Naive thymus-derived CD8-positive, alpha-beta T cell (primary cell): ENCODE measurements around the gene NUTF2. TPM values are rescaled to one million over a fixed set of nuclear protein-coding genes. Genes with fewer than 3 reads are reported as not detected.
"Not testable (repeated sequence)": the region's sequence is repeated elsewhere in the genome, so short reads cannot be mapped to it uniquely, and the experiment has no call there.

Experiments
- ATAC-seq, 2 donors: fragments of 150-1000 bp; cut with Tn5 transposase in 1 of 2; sonication (Bioruptor Pico), chemical (Tn5 transposase) in 1 of 2; 1 replicate in 1 of 2; 2 replicates in 1 of 2; pipeline ENCODE4 v1.10.0; 2021; ENCODE audit warnings: mild to moderate bottlenecking in 2 of 2, moderate library complexity in 2 of 2
- POLR2A ChIA-PET: fragments of 350-600 bp; sonication (Branson Sonifier 250); formaldehyde crosslinking; loops from one replicate; lab custom pipeline; 2021; ENCODE audit warnings: antibody characterized with exemption; lab: Charles Lee
- DNase-seq, 10 donors: peaks; one replicate each; pipeline versions ENCODE4 v3.0.0 to v3.0.0-alpha.2; 2020 to 2022
- H3K27ac Mint-ChIP-seq, 10 donors: one replicate each; pipeline ENCODE4 v1.8.0; 2020 to 2022; ENCODE audit warnings: mild to moderate bottlenecking in 10 of 10, mixed read lengths in 10 of 10, moderate library complexity in 4 of 10, inconsistent platforms in 1 of 10
- H3K27me3 Mint-ChIP-seq, 5 donors: one replicate each; pipeline ENCODE4 v1.8.0; 2021 to 2022; ENCODE audit warnings: mixed read lengths in 5 of 5
- H3K36me3 Mint-ChIP-seq, 3 donors: one replicate each; pipeline ENCODE4 v1.8.0; 2020 to 2022; ENCODE audit warnings: mixed read lengths in 3 of 3, mild to moderate bottlenecking in 2 of 3, inconsistent platforms in 1 of 3
- H3K4me1 Mint-ChIP-seq, 4 donors: one replicate each; pipeline ENCODE4 v1.8.0; 2021 to 2022; ENCODE audit warnings: mixed read lengths in 4 of 4
- H3K4me3 Mint-ChIP-seq, 10 donors: one replicate each; pipeline ENCODE4 v1.8.0; 2020 to 2022; ENCODE audit warnings: mild to moderate bottlenecking in 10 of 10, mixed read lengths in 10 of 10, moderate library complexity in 6 of 10, inconsistent platforms in 1 of 10
- H3K9me3 Mint-ChIP-seq, 9 donors: one replicate each; pipeline ENCODE4 v1.8.0; 2020 to 2022; ENCODE audit warnings: mixed read lengths in 9 of 9, mild to moderate bottlenecking in 3 of 9, inconsistent platforms in 1 of 9, moderate library complexity in 1 of 9
- polyA plus RNA-seq, 3 donors: library from polyadenylated mRNA; unstranded; fragments of 300-500 nt; fragmentation: Illumina TruSeq; gene quantifications; one replicate each; pipeline ENCODE4 v1.2.3, GENCODE V29; 2021
- total RNA-seq, 8 experiments: library from RNA in 2 of 8; stranded (reverse) in 2 of 8; gene quantifications; one replicate each; pipeline ENCODE4 v1.2.3 and lab custom pipeline; 2021 to 2026

The NUTF2 gene
- total and polyA plus RNA-seq, 5 experiments from 2014 or later: 37.0 to 124 (median 109) TPM

GRCh38 chr16:67892899-67893742 lies 46.4 kb downstream of the NUTF2 start, which contains the start of gene PSKH1:
TSS of gene PSKH1 (plus strand) at chr16:67893254. CDS start at chr16:67908750, 15,496 bp downstream.
- Mint-ChIP-seq H3K27ac (peak within 1 kb of the TSS; percentile 73 to 99 (median 97)), H3K4me3 (peak within 1 kb of the TSS; percentile 89 to 99 (median 94)), H3K9me3 (no peaks in the 10 kb centered on the region), H3K36me3 (peaks cover 0 to 3% (median 0%) of the 10 kb centered on the region in 3 donors), H3K4me1 (peaks cover 15 to 48% (median 39%) of the 10 kb centered on the region in 4 donors), H3K27me3 (no peaks in the 10 kb centered on the region)
- POLR2A ChIA-PET: interaction anchor here (0.6 to 3.2 kb wide), 11 partner anchors 11 to 372 kb away, joined by 3 to 15 read pairs (median 3); partner anchors contain the start of genes EDC4 and PSMB10
- DNase-seq (peak; percentile 82 to 96 (median 89)), ATAC-seq (peak; percentile 97 to 98)

- peaks cover 15 to 54% (median 41%) of the 10 kb centered on the region in 4 donors for H3K4me1 Mint-ChIP-seq
Measured at GRCh38 chr16:67893743-67894399, 47.1 kb downstream of the NUTF2 start.

DNA sequence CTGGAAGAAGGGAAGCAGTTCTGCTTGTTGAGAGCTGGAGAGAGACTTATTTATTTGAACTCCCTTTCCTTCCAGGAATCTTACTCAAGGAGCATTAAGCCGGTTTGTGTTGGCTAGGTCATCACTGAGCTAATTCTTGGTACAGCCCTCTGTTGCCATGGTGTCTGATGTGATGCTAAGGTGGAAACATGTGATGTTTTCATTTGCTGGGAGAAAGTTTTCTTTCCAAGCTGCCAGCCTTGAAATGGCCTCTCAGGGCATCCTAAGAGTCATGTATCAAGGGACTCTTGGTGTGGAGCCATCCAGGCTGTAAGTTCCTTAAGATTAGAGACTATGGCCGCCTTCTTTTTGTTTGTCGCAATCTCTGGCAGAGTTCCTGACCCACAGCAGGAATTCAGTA lies 50.5 kb downstream of the NUTF2 start:
- peaks cover 22 to 67% (median 47%) of the 10 kb centered on the region in 4 donors for H3K4me1 Mint-ChIP-seq
- peak overlapping the region in 3 of 10 donors; percentile 9 to 49 (median 45) for H3K4me3 Mint-ChIP-seq

More at GRCh38 chr16:67893743-67894399, 47.1 kb downstream of the NUTF2 start:
- H3K27me3 Mint-ChIP-seq: no peaks in the 10 kb centered on the region
- POLR2A ChIA-PET: interaction anchor here (0.6 to 3.2 kb wide), 5 partner anchors 10 to 51 kb away, joined by 3 to 15 read pairs (median 7); partner anchors contain the start of genes EDC4 and PSMB10
- H3K9me3 Mint-ChIP-seq: no peaks in the 10 kb centered on the region
- peak overlapping the region; percentile 73 to 99 (median 97) for H3K27ac Mint-ChIP-seq
- no peak for DNase-seq
- H3K4me3 Mint-ChIP-seq: peak overlapping the region; percentile 89 to 99 (median 94)
- peak in 1 of 2 donors; percentile 5 for ATAC-seq
- H3K36me3 Mint-ChIP-seq: peaks cover 0 to 3% (median 0%) of the 10 kb centered on the region in 3 donors

GRCh38 chr16:67901734-67902133 lies 55.0 kb downstream of the NUTF2 start:
- no peaks in the 10 kb centered on the region for H3K27me3 Mint-ChIP-seq
- ATAC-seq (no peak), DNase-seq (no peak)
- H3K9me3 Mint-ChIP-seq: no peaks in the 10 kb centered on the region
- H3K4me1 Mint-ChIP-seq: peaks cover 16 to 33% (median 23%) of the 10 kb centered on the region in 4 donors
- no peak overlapping the region for H3K4me3 Mint-ChIP-seq
- peak overlapping the region in 1 of 10 donors; percentile 38 for H3K27ac Mint-ChIP-seq
- POLR2A ChIA-PET: interaction anchor here (0.7 kb wide), 1 partner anchor 34 kb away, joined by 3 read pairs; no protein-coding TSS in a partner anchor
- H3K36me3 Mint-ChIP-seq: peaks cover 0 to 36% (median 0%) of the 10 kb centered on the region in 3 donors

More for the DNA sequence above, 50.5 kb downstream of the NUTF2 start:
- H3K27ac Mint-ChIP-seq: peak overlapping the region in 3 of 10 donors; percentile 25 to 75 (median 64)
- DNase-seq (no peak), ATAC-seq (no peak)
- H3K36me3 Mint-ChIP-seq: peaks cover 0 to 18% (median 0%) of the 10 kb centered on the region in 3 donors
- POLR2A ChIA-PET: interaction anchor here (0.7 to 1.4 kb wide), 4 partner anchors 14 to 39 kb away, joined by 3 to 4 read pairs (median 3); partner anchors contain the start of genes EDC4 and PSMB10
- H3K9me3 Mint-ChIP-seq: no peaks in the 10 kb centered on the region
- H3K27me3 Mint-ChIP-seq: no peaks in the 10 kb centered on the region

DNA sequence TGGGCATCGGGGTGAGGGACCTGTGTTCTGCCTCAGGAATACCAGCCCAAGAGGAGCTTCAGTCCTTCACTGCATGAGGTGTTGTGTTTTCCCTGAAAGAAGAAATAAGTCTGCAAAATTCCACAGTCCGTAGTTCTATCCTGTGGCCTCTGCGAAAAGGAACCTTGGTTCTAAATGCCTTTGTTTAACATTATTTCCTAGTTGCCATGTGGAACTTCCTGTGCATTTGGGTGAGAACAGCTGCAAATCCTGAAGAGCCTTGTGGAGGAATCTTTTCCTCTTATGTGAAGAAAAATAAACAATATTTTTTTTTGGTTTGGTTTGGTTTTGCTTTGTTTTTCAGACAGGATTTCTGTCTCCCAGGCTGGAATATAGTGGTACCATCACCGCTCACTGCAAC lies 56.1 kb downstream of the NUTF2 start:
- no peak for ATAC-seq
- no peaks in the 10 kb centered on the region for H3K9me3 Mint-ChIP-seq
- H3K4me1 Mint-ChIP-seq: peaks cover 10 to 25% (median 16%) of the 10 kb centered on the region in 4 donors
- peaks cover 0 to 35% (median 0%) of the 10 kb centered on the region in 3 donors for H3K36me3 Mint-ChIP-seq
- no peaks in the 10 kb centered on the region for H3K27me3 Mint-ChIP-seq
- no peak overlapping the region for H3K4me3 Mint-ChIP-seq
- no peak for DNase-seq
- peak overlapping the region in 4 of 10 donors; percentile 47 to 67 (median 54) for H3K27ac Mint-ChIP-seq
- POLR2A ChIA-PET: interaction anchor here (0.6 to 1.4 kb wide), 2 partner anchors 32 to 730 kb away, joined by 3 to 8 read pairs; no protein-coding TSS in a partner anchor

- Mint-ChIP-seq H3K4me3 (no peak overlapping the region), H3K27ac (peak overlapping the region in 7 of 10 donors; percentile 6 to 90 (median 69)), H3K36me3 (peaks cover 0 to 33% (median 0%) of the 10 kb centered on the region in 3 donors), H3K4me1 (peaks cover 8 to 21% (median 11%) of the 10 kb centered on the region in 4 donors), H3K9me3 (no peaks in the 10 kb centered on the region), H3K27me3 (no peaks in the 10 kb centered on the region)
- DNase-seq: no peak
- POLR2A ChIA-PET: interaction anchor here (1.1 kb wide), 1 partner anchor 15 kb away, joined by 3 read pairs; the partner anchor contains the start of gene PSKH1
- no peak for ATAC-seq
Measured at GRCh38 chr16:67907397-67908180, 60.9 kb downstream of the NUTF2 start.

DNA sequence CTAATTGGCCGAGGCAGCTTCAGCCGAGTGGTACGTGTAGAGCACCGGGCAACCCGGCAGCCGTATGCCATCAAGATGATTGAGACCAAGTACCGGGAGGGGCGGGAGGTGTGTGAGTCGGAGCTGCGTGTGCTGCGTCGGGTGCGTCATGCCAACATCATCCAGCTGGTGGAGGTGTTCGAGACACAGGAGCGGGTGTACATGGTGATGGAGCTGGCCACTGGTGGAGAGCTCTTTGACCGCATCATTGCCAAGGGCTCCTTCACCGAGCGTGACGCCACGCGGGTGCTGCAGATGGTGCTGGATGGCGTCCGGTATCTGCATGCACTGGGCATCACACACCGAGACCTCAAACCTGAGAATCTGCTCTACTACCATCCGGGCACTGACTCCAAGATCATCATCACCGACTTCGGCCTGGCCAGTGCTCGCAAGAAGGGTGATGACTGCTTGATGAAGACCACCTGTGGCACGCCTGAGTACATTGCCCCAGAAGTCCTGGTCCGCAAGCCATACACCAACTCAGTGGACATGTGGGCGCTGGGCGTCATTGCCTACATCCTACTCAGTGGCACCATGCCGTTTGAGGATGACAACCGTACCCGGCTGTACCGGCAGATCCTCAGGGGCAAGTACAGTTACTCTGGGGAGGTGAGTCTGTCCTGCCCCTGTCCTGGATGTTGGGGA lies 62.5 kb downstream of the NUTF2 start:
- Mint-ChIP-seq H3K36me3 (peaks cover 0 to 26% (median 0%) of the 10 kb centered on the region in 3 donors), H3K9me3 (no peaks in the 10 kb centered on the region), H3K4me1 (peaks cover 5 to 24% (median 9%) of the 10 kb centered on the region in 4 donors), H3K4me3 (no peak overlapping the region), H3K27me3 (no peaks in the 10 kb centered on the region), H3K27ac (peak overlapping the region in 5 of 10 donors; percentile 45 to 79 (median 60))
- ATAC-seq (no peak), DNase-seq (no peak)
- POLR2A ChIA-PET: no interaction called here

DNA sequence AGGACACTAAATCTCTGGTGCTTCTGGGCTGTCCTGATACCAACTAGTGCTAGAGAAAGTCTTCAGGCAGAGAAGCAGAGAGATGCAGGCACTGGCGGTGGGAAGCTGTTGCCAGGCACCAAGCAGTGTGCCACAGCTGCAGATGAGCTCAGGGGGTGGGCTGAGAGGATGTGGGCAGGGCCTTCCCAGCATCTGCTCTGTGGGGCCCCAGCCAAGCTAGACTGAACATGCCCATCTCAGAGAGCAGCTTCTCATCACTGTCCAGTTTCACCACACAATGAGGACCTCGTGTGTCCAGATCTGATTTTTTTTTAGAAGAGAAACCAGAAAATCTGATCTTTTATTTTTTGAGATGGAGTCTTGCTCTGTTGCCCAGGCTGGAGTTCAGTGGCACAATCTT lies 63.4 kb downstream of the NUTF2 start:
- peak overlapping the region in 2 of 10 donors; percentile 22 to 52 for H3K27ac Mint-ChIP-seq
- POLR2A ChIA-PET: no interaction called here
- no peaks in the 10 kb centered on the region for H3K27me3 Mint-ChIP-seq
- H3K9me3 Mint-ChIP-seq: no peaks in the 10 kb centered on the region
- H3K4me1 Mint-ChIP-seq: peaks cover 12 to 27% (median 13%) of the 10 kb centered on the region in 4 donors
- ATAC-seq (peak; percentile 47 to 82), DNase-seq (peak in 1 of 10 donors; percentile 26)
- no peak overlapping the region for H3K4me3 Mint-ChIP-seq
- peaks cover 0 to 28% (median 0%) of the 10 kb centered on the region in 3 donors for H3K36me3 Mint-ChIP-seq

GRCh38 chr16:67914758-67915495 lies 68.2 kb downstream of the NUTF2 start:
- POLR2A ChIA-PET: no interaction called here
- Mint-ChIP-seq H3K9me3 (no peaks in the 10 kb centered on the region), H3K27me3 (no peaks in the 10 kb centered on the region), H3K4me1 (peaks cover 26 to 58% (median 26%) of the 10 kb centered on the region in 4 donors), H3K36me3 (peaks cover 0 to 31% (median 0%) of the 10 kb centered on the region in 3 donors), H3K4me3 (no peak overlapping the region), H3K27ac (peak overlapping the region in 1 of 10 donors; percentile 74)
- DNase-seq: no peak
- ATAC-seq: no peak

- H3K4me3 Mint-ChIP-seq, POLR2A ChIA-PET, H3K27ac Mint-ChIP-seq, H3K9me3 Mint-ChIP-seq, DNase-seq, ATAC-seq, H3K27me3 Mint-ChIP-seq: not testable (repeated sequence)
- H3K36me3 Mint-ChIP-seq: peaks cover 0 to 28% (median 0%) of the 10 kb centered on the region in 3 donors
- peaks cover 25 to 53% (median 27%) of the 10 kb centered on the region in 4 donors for H3K4me1 Mint-ChIP-seq
Measured at GRCh38 chr16:67915496-67915769, 68.7 kb downstream of the NUTF2 start.
